Suprapubic skin (tissue), 4 donors: ENCODE results near the gene LIPN. TPM values are rescaled to one million over a fixed set of nuclear protein-coding genes. Genes with fewer than 3 reads are reported as not detected.

Source experiments
- DNase-seq, 2 donors: peaks; one replicate each; pipeline ENCODE4 v3.0.0-alpha.2; 2019; ENCODE audit warnings: low spot score in 2 of 2
- H3K27ac ChIP-seq: fragments of 200-600 bp; sonication (generic); one replicate; pipeline ENCODE4 v1.5.1; 2019
- H3K27me3 ChIP-seq: fragments of 200-600 bp; sonication (generic); one replicate; pipeline ENCODE4 v1.5.1; 2019
- H3K36me3 ChIP-seq: fragments of 200-600 bp; sonication (generic); one replicate; pipeline ENCODE4 v1.5.1; 2019
- H3K4me1 ChIP-seq: fragments of 200-600 bp; sonication (generic); one replicate; pipeline ENCODE4 v1.5.1; 2019
- H3K4me3 ChIP-seq: fragments of 200-600 bp; sonication (generic); one replicate; pipeline ENCODE4 v1.5.1; 2019; ENCODE audit warnings: mild to moderate bottlenecking
- H3K9me3 ChIP-seq: fragments of 200-600 bp; sonication (generic); one replicate; pipeline ENCODE4 v1.5.1; 2019
- EP300 ChIP-seq: sonication (generic); formaldehyde crosslinking; IDR thresholded peaks from one replicate; pipeline ENCODE4 v1.6.1; 2017; ENCODE audit warnings: antibody characterized with exemption
- POLR2A ChIP-seq, 2 donors: fragments of 450-650 bp; IDR thresholded peaks; one replicate each; pipeline ENCODE4 v1.6.1; 2017; ENCODE audit warnings: antibody characterized with exemption in 2 of 2, mild to moderate bottlenecking in 2 of 2, moderate library complexity in 2 of 2
- POLR2AphosphoS5 ChIP-seq, 3 donors: sonication (generic); formaldehyde crosslinking; IDR thresholded peaks; one replicate each; pipeline ENCODE4 v1.6.1; 2017; ENCODE audit warnings: antibody characterized with exemption in 3 of 3
- WGBS: methylation state at CpG from one replicate; pipeline ENCODE4 v1.1.5; 2018; 5-methylcytosine and 5-hydroxymethylcytosine counted together
- total RNA-seq, 4 donors: library from RNA; depleted of rRNA; stranded (reverse); fragments of >200 nt; gene quantifications; one replicate each; pipeline ENCODE4 v1.1.0, GENCODE V29; 2016
- TF ChIP-seq, protein P1 (sequence below), 2 donors: fragments of 200-600 bp in 1 of 2; fragments of 450-650 bp in 1 of 2; sonication (generic) in 1 of 2; IDR thresholded peaks; one replicate each; pipeline ENCODE4 v1.5.1; 2016 to 2019; ENCODE audit warnings: antibody characterized with exemption in 2 of 2, mild to moderate bottlenecking in 1 of 2, moderate library complexity in 1 of 2

Gene LIPN
- total RNA-seq, 4 donors from 2014 or later, result 7.2 to 42.8 (median 30.1) TPM

DNA sequence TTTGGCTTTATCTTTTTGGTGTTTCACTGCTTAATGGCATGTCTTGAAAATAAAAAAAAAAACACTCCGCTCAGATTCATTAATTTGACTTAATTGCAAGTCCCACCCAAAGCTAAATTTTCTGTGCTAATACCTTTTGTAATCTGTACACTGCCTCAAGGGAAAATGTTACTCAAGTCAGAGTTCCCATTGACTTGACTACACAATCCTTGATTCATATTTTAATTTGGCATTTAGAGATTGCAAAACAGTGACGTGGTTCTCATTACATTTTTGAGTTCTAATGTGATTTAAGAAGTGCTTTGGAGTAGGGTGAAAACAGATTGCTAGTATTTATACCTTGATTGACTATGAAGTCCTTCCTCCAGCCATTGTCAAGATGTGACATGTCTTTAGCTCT, 21.4 kb downstream of the LIPN start:
- Histone ChIP-seq H3K4me1 (no peaks in the 10 kb centered on the region), H3K9me3 (no peaks in the 10 kb centered on the region), H3K27me3 (no peaks in the 10 kb centered on the region), H3K4me3 (no peak overlapping the region), H3K27ac (no peak overlapping the region), H3K36me3 (no peaks in the 10 kb centered on the region)
- TF ChIP-seq POLR2A (IDR thresholded peaks at IDR 0.05) (no peak), EP300 (no peak)
- TF ChIP-seq, protein P1, sequence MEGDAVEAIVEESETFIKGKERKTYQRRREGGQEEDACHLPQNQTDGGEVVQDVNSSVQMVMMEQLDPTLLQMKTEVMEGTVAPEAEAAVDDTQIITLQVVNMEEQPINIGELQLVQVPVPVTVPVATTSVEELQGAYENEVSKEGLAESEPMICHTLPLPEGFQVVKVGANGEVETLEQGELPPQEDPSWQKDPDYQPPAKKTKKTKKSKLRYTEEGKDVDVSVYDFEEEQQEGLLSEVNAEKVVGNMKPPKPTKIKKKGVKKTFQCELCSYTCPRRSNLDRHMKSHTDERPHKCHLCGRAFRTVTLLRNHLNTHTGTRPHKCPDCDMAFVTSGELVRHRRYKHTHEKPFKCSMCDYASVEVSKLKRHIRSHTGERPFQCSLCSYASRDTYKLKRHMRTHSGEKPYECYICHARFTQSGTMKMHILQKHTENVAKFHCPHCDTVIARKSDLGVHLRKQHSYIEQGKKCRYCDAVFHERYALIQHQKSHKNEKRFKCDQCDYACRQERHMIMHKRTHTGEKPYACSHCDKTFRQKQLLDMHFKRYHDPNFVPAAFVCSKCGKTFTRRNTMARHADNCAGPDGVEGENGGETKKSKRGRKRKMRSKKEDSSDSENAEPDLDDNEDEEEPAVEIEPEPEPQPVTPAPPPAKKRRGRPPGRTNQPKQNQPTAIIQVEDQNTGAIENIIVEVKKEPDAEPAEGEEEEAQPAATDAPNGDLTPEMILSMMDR (IDR thresholded peaks at IDR 0.05), result no peak
- no peak for DNase-seq
- 44% methylated on average over 2 of the region's 2 CpGs for WGBS

DNA sequence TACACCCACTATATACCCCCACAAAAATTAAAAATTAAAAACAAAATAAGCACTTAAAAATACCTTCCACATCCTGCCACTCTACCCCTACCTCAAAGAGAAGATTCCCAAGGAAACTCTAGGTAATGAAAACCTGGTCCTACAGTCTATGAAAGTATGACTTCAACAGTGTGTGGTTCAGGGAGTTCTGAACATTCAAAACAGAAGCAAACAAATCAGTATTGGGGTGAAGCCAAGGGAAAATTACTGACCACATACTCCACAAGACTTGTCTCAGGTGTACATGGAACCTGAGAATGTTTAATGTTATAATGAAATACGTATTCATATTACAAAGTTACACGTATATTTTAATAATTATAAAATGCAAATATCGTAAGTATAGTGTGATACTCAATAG, 22.4 kb downstream of the LIPN start:
- H3K9me3 ChIP-seq, result no peaks in the 10 kb centered on the region
- DNase-seq, result no peak
- no peaks in the 10 kb centered on the region for H3K27me3 ChIP-seq
- no peak overlapping the region for H3K4me3 ChIP-seq
- TF ChIP-seq, protein P1 (IDR thresholded peaks at IDR 0.05), result no peak
- no peak for TF ChIP-seq POLR2AphosphoS5 (IDR thresholded peaks at IDR 0.05)
- TF ChIP-seq POLR2A (IDR thresholded peaks at IDR 0.05), result no peak
- TF ChIP-seq EP300, result no peak
- H3K36me3 ChIP-seq, result no peaks in the 10 kb centered on the region
- H3K27ac ChIP-seq, result no peak overlapping the region
- H3K4me1 ChIP-seq, result no peaks in the 10 kb centered on the region
- WGBS, result 74% methylated on average over 3 of the region's 3 CpGs

DNA sequence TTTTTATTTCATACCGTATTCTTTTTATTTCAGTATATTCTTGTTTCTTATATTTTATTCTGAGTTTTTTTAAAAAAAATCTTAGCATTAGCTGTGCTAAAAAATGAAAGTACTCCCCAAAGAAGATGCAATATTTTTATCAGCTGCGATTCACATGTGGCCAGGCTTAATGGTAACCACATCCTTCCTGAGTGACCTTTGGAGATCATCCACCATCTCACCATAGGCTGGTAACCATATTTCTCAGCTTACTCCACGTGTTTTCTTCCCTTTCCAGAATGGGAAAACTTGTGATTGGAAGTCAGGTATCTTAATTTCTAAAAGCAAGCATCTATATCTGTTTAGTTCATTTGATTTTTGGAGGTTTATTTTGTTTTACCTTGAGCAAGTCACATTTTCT, 23.9 kb downstream of the LIPN start:
- DNase-seq, result no peak
- Histone ChIP-seq H3K4me3 (no peak overlapping the region), H3K27me3 (no peaks in the 10 kb centered on the region), H3K36me3 (no peaks in the 10 kb centered on the region), H3K4me1 (no peaks in the 10 kb centered on the region), H3K27ac (no peak overlapping the region), H3K9me3 (no peaks in the 10 kb centered on the region)
- TF ChIP-seq EP300 (no peak), POLR2AphosphoS5 (IDR thresholded peaks at IDR 0.05) (no peak), POLR2A (IDR thresholded peaks at IDR 0.05) (no peak)
- TF ChIP-seq, protein P1 (IDR thresholded peaks at IDR 0.05), result no peak
- WGBS, result 71% methylated on average over 3 of the region's 3 CpGs

DNA sequence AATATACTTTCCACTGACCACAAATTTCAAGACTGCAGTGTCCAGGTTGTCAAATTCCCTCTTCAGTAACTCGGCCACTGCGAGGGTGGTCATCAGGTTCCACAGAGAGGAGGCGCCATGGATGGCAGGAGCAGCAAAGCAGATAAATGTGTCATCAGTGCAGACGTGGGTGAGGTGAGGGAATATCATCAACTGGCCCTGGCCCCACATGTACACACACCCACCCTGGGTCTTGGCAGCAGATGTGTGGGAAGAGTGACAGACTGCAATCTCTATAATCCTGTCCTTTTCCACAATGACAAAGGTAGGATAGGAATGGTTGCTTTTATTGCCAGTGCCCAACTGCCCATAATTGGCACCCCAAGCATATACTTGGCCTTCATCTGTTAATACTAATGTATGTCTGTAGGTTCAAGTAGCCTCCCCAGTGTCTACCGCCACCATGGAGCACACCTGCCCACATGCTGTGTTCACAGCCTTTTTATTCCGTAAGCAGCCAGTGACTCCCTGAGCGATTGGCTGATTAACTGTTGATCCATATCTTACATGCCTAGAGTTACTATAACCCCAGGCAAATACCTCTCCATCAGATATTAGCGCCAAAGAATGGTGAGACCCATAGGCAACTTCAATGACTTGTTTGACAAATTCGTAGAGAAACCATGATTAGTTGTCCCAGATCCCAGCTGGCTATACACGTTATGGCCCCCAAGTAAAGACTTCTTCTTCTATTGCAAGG, 26.4 kb downstream of the LIPN start:
- H3K36me3 ChIP-seq, result no peaks in the 10 kb centered on the region
- no peaks in the 10 kb centered on the region for H3K4me1 ChIP-seq
- DNase-seq, result no peak
- no peak overlapping the region for H3K27ac ChIP-seq
- no peaks in the 10 kb centered on the region for H3K9me3 ChIP-seq
- TF ChIP-seq POLR2A (IDR thresholded peaks at IDR 0.05), result no peak
- no peak for TF ChIP-seq POLR2AphosphoS5 (IDR thresholded peaks at IDR 0.05)
- TF ChIP-seq, protein P1 (IDR thresholded peaks at IDR 0.05), result no peak
- no peak for TF ChIP-seq EP300
- H3K27me3 ChIP-seq, result no peaks in the 10 kb centered on the region
- H3K4me3 ChIP-seq, result no peak overlapping the region
- WGBS, result 78% methylated on average over 10 of the region's 10 CpGs

DNA sequence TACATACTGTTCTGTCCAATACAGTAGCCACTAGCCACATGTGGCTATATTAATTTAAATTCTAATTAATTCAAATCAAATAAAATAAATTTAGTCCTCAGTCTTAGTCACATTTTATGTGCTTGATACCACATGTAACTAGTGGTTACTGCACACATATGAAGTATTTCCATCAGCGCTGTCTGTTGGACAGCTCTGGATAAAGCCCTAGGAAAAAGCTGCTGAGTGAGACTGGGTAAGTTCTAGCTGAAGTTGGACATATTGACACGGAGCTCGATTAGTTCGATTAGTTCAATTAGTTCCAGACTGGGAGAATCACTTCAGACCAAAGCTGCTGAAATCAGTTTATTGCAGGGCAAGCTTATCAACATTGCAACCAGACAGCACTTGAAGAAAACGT, 27.6 kb downstream of the LIPN start:
- WGBS, result 46% methylated on average over 5 of the region's 5 CpGs
- Histone ChIP-seq H3K36me3 (no peaks in the 10 kb centered on the region), H3K4me1 (no peaks in the 10 kb centered on the region), H3K9me3 (no peaks in the 10 kb centered on the region), H3K27me3 (no peaks in the 10 kb centered on the region), H3K4me3 (no peak overlapping the region), H3K27ac (no peak overlapping the region)
- TF ChIP-seq, protein P1 (IDR thresholded peaks at IDR 0.05), result no peak
- no peak for TF ChIP-seq POLR2AphosphoS5 (IDR thresholded peaks at IDR 0.05)
- TF ChIP-seq EP300, result no peak
- TF ChIP-seq POLR2A (IDR thresholded peaks at IDR 0.05), result no peak
- no peak for DNase-seq
